HAP-1 (cell line): ENCODE data around the gene CDKL1.

Source experiments
- DNase-seq, 2 experiments: peaks; one replicate each; pipeline ENCODE4 v3.0.0-alpha.2; 2016 to 2020; ENCODE audit warnings: low spot score in 2 of 2
- H3K27me3 ChIP-seq: fragments of 250-450 bp; sonication (Bioruptor Pico); 2 replicates; pipeline ENCODE4 v1.5.1; 2020; ENCODE audit warnings: low read depth, mild to moderate bottlenecking, moderate library complexity
- H3K36me3 ChIP-seq: fragments of 250-450 bp; sonication (Bioruptor Pico); replicated peaks from 2 replicates; pipeline ENCODE4 v1.5.1; 2020; ENCODE audit warnings: mild to moderate bottlenecking
- H3K4me1 ChIP-seq: fragments of 250-450 bp; sonication (Bioruptor Pico); 2 replicates; pipeline ENCODE4 v1.5.1; 2020; ENCODE audit warnings: mild to moderate bottlenecking
- H3K4me3 ChIP-seq: fragments of 250-450 bp; sonication (Bioruptor Pico); 2 replicates; pipeline ENCODE4 v1.5.1; 2020; ENCODE audit warnings: mild to moderate bottlenecking, moderate library complexity
- H3K9me3 ChIP-seq: fragments of 250-450 bp; sonication (Bioruptor Pico); 2 replicates; pipeline ENCODE4 v1.5.1; 2020; ENCODE audit warnings: mild to moderate bottlenecking, moderate library complexity
- in situ Hi-C: fragments of 300-500 bp; cut with MboI; formaldehyde crosslinking; loops from 3 replicates; pipeline ENCODE4 v1.14.3; 2020; ENCODE audit warnings: low sequenced_read_pairs, inconsistent platforms, mixed read lengths

Gene CDKL1

DNA sequence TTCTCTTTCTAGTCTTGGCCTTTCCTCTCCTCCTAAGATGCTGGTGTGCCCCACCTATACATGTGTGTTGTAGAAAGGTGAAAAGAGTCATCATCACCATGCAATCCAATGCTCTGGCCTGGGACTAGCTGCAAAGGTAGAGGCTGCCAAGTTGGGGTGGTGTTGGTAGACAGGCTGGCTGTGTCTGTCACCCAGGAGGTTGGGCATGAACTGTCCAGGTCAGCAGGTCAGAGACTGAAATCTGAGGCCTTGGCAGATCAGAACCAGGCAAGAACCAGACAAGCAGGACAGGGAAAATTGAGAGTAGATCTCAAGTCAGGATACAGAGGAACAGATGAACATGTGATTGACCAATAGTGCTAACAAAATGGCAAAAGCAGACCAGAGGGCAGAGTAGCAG lies 110.8 kb downstream of the CDKL1 start:
- no peaks in the 10 kb centered on the region; the same call in 1 of the 2 replicates for H3K36me3 ChIP-seq
- DNase-seq = no peak
- H3K9me3 ChIP-seq = no peaks in the 10 kb centered on the region
- H3K4me3 ChIP-seq = no peak overlapping the region
- in situ Hi-C loops = no loop called here
- no peaks in the 10 kb centered on the region for H3K27me3 ChIP-seq
- no peaks in the 10 kb centered on the region for H3K4me1 ChIP-seq
